Stimulated activated CD8-positive, alpha-beta memory T cell treated with anti-CD3 and anti-CD28 coated beads, Interleukin-7, amount 100 ng/mL, for 48 hours (primary cell): ENCODE measurements around the gene INO80.

Experiments used
- DNase-seq, 2 donors: peaks; one replicate each; pipeline ENCODE4 v3.0.0-alpha.2; 2020; ENCODE audit warnings: low read depth in 1 of 2; ENCODE audit errors: extremely low read depth in 1 of 2

The INO80 gene

GRCh38 chr15:41048852-41049251 is 67.2 kb downstream of the INO80 start:
- DNase-seq = no peak

GRCh38 chr15:41048397-41048796 is 67.7 kb downstream of the INO80 start:
- no peak for DNase-seq

- no peak for DNase-seq
These were observed 68.6 kb downstream of the INO80 start for GRCh38 chr15:41047474-41047873.

GRCh38 chr15:41043276-41043951 is 72.7 kb downstream of the INO80 start:
- DNase-seq = no peak

- no peak for DNase-seq
These were observed 73.2 kb downstream of the INO80 start for GRCh38 chr15:41042851-41043250.

- no peak for DNase-seq
These were observed 77.0 kb downstream of the INO80 start for GRCh38 chr15:41039121-41039520.

GRCh38 chr15:41032079-41032328 is 84.1 kb downstream of the INO80 start:
- DNase-seq = no peak

- DNase-seq = no peak
These were observed 84.6 kb downstream of the INO80 start for GRCh38 chr15:41031232-41032078.

- DNase-seq = no peak
These were observed 87.2 kb downstream of the INO80 start for GRCh38 chr15:41028853-41029252.

- DNase-seq = no peak
These were observed 90.7 kb downstream of the INO80 start for GRCh38 chr15:41025393-41025792.

GRCh38 chr15:41024885-41025284 is 91.2 kb downstream of the INO80 start:
- DNase-seq = no peak

- DNase-seq = no peak
These were observed 91.9 kb downstream of the INO80 start for GRCh38 chr15:41024131-41024530.

- no peak for DNase-seq
These were observed 93.5 kb downstream of the INO80 start for GRCh38 chr15:41022487-41023090.

GRCh38 chr15:41020829-41021228 is 95.3 kb downstream of the INO80 start:
- no peak for DNase-seq

- DNase-seq = no peak
These were observed 95.8 kb downstream of the INO80 start for GRCh38 chr15:41020311-41020710.

GRCh38 chr15:41019174-41019573 is 96.9 kb downstream of the INO80 start:
- DNase-seq = no peak

GRCh38 chr15:41018534-41018933 is 97.5 kb downstream of the INO80 start:
- no peak for DNase-seq

- no peak for DNase-seq
These were observed 98.9 kb downstream of the INO80 start for GRCh38 chr15:41017066-41017735.

GRCh38 chr15:41013691-41014414 is 102.2 kb downstream of the INO80 start:
- DNase-seq = no peak

GRCh38 chr15:41011055-41011815 is 104.8 kb downstream of the INO80 start:
- no peak for DNase-seq
